ENCODE measurements around the gene ZMYND8. TPM values are rescaled to one million over a fixed set of nuclear protein-coding genes. Genes with fewer than 3 reads are reported as not detected.

Gene ZMYND8
- total RNA-seq, 1 experiment from 2014 or later, result 53.1 TPM

DNA sequence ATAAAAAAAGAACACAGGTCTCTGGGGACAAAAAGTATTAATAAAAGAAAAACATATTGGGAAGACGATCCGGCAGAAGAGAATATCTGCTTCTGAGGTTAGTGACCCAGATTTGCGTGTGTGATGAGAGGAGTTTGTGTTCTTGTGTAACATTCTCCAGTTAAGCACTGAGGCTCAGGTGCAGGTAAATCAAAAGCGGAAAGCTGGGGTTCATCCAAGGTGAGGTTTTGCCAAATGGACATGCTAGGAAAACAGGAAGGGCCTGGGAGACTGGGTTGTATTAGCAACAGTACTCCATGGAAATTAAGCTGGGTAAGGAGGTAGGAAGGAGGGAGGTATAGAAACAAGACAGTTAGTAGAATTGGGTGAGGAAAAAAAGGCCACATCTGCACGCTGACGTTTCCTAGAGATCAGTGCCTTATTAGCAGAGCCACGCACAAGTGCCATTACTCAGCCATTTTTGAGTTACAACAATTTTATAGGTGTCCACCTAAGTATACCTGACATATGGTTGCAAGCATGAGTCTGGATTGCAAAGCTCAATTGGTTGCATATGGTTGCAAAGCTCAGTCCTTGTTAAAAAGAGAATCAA lies 139.6 kb downstream of the ZMYND8 start:
- BruUV-seq (replicated peaks), result no TSS peak
- no peak overlapping the region for H3K27ac Mint-ChIP-seq (ENCODE audit: unreplicated experiment)
- H3K4me1 Mint-ChIP-seq (ENCODE audit: low read depth, unreplicated experiment), result no peaks in the 10 kb centered on the region
- no peak for DNase-seq
- TF ChIP-seq, protein P1, sequence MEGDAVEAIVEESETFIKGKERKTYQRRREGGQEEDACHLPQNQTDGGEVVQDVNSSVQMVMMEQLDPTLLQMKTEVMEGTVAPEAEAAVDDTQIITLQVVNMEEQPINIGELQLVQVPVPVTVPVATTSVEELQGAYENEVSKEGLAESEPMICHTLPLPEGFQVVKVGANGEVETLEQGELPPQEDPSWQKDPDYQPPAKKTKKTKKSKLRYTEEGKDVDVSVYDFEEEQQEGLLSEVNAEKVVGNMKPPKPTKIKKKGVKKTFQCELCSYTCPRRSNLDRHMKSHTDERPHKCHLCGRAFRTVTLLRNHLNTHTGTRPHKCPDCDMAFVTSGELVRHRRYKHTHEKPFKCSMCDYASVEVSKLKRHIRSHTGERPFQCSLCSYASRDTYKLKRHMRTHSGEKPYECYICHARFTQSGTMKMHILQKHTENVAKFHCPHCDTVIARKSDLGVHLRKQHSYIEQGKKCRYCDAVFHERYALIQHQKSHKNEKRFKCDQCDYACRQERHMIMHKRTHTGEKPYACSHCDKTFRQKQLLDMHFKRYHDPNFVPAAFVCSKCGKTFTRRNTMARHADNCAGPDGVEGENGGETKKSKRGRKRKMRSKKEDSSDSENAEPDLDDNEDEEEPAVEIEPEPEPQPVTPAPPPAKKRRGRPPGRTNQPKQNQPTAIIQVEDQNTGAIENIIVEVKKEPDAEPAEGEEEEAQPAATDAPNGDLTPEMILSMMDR (IDR thresholded peaks at IDR 0.05; ENCODE audit: unreplicated experiment), result no peak
- CTCF ChIA-PET, result interaction anchor here (0.6 to 1.2 kb wide), 2 partner anchors 142 to 465 kb away, joined by 3 read pairs; no protein-coding TSS in a partner anchor
- intact Hi-C loops (cut with micrococcal nuclease; ENCODE audit: unreplicated experiment), result no loop called here
- H3K36me3 Mint-ChIP-seq (ENCODE audit: insufficient read depth, unreplicated experiment), result peaks cover 34% of the 10 kb centered on the region
- no peak overlapping the region for H3K4me3 Mint-ChIP-seq (ENCODE audit: low read depth, unreplicated experiment)
- H3K27me3 Mint-ChIP-seq (ENCODE audit: unreplicated experiment), result no peaks in the 10 kb centered on the region
- H3K9me3 Mint-ChIP-seq (ENCODE audit: low read depth, unreplicated experiment), result no peaks in the 10 kb centered on the region

DNA sequence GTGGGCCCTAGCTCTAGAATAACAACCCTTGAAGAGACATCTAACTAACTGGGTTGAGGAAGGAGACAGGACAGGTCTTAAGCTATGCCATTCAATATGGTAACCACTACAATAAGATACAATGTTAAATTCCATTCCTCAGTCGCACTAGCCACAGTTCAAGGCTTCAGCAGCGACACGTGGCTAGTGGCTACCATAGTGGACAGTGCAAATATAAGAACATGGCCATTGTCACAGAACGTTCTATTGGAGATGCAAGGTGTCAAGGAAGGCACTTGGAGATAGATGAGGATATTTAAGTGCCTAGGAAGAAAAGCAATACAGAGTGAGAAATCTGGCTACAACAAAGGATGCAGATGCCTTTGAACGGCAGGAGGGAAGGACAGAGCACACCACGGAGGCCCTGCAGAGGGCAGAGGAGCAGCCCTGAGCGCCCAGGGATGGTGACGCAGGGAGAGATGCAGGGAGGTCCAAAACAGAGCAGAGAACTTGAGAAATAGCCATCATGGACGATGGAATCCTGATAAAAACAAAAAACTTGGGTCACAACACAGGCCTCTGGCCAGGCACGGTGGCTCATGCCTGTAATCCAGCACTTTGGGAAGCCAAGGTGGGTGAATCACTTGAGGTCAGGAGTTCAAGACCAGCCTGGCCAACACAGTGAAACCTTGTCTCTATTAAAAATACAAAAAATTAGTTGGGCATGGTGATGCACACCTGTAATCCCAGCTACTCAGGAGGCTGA lies 140.7 kb downstream of the ZMYND8 start:
- no peak for DNase-seq
- TF ChIP-seq, protein P1 (IDR thresholded peaks at IDR 0.05; ENCODE audit: unreplicated experiment), result no peak
- H3K4me1 Mint-ChIP-seq (ENCODE audit: low read depth, unreplicated experiment), result no peaks in the 10 kb centered on the region
- H3K4me3 Mint-ChIP-seq (ENCODE audit: low read depth, unreplicated experiment), result no peak overlapping the region
- BruUV-seq (replicated peaks), result no TSS peak
- CTCF ChIA-PET, result no interaction called here
- peaks cover 27% of the 10 kb centered on the region for H3K36me3 Mint-ChIP-seq (ENCODE audit: insufficient read depth, unreplicated experiment)
- no peaks in the 10 kb centered on the region for H3K9me3 Mint-ChIP-seq (ENCODE audit: low read depth, unreplicated experiment)
- no peaks in the 10 kb centered on the region for H3K27me3 Mint-ChIP-seq (ENCODE audit: unreplicated experiment)
- intact Hi-C loops (cut with micrococcal nuclease; ENCODE audit: unreplicated experiment), result no loop called here
- H3K27ac Mint-ChIP-seq (ENCODE audit: unreplicated experiment), result no peak overlapping the region

DNA sequence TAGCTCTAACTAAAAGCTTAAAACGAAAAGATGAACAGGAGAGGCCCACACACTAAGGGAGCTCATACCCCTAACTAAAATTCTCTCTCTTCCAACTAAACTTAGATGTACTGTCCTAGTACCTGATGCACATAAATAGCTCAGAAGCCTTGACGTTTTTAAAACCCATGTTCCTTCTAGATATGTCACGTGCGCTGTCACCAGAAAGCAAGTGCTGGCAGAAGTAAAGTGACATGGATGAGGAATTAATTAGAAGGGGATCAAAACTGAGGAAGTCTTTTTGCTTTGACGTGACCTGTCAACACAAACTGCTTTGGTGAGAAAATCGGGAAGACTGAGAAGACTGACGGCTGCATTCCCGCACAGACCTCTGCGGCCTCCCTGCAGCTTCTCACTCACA lies 142.5 kb downstream of the ZMYND8 start:
- TF ChIP-seq, protein P1 (IDR thresholded peaks at IDR 0.05; ENCODE audit: unreplicated experiment), result no peak
- DNase-seq, result no peak
- no TSS peak for BruUV-seq (replicated peaks)
- peaks cover 15% of the 10 kb centered on the region for H3K36me3 Mint-ChIP-seq (ENCODE audit: insufficient read depth, unreplicated experiment)
- H3K4me1 Mint-ChIP-seq (ENCODE audit: low read depth, unreplicated experiment), result no peaks in the 10 kb centered on the region
- no peak overlapping the region for H3K27ac Mint-ChIP-seq (ENCODE audit: unreplicated experiment)
- H3K4me3 Mint-ChIP-seq (ENCODE audit: low read depth, unreplicated experiment), result no peak overlapping the region
- intact Hi-C loops (cut with micrococcal nuclease; ENCODE audit: unreplicated experiment), result no loop called here
- CTCF ChIA-PET, result interaction anchor here (0.5 to 1.1 kb wide), 4 partner anchors 8 to 226 kb away, joined by 3 to 4 read pairs (median 3); no protein-coding TSS in a partner anchor
- no peaks in the 10 kb centered on the region for H3K9me3 Mint-ChIP-seq (ENCODE audit: low read depth, unreplicated experiment)
- no peaks in the 10 kb centered on the region for H3K27me3 Mint-ChIP-seq (ENCODE audit: unreplicated experiment)

DNA sequence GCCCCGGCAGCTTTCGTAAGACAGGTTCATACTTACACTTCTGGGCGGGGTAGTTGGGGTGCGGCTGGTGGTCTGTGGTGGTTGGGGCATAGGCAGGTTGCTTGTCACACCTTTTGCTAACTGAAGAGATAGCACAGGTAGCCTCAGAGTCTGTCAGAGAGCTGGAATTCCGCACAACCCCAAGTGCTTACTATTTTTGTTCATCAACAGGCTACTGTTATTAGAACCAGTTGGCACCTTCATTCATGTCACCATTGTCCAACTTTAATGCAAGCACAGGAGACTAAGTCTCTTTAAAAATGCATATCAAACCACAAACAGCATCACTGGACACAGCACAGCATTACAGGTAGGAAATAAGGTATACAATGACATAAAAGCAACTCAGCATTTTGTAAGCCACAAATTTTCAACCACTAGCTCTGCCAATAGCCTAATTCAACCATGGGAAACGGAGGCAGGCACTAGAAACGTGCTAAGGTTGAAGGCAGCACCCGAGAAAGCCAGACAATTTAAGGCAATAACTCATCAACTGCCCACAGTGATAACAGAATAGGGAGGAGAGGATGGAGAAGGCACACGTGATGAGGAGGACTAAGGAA lies 143.8 kb downstream of the ZMYND8 start:
- DNase-seq, result no peak
- no peaks in the 10 kb centered on the region for H3K4me1 Mint-ChIP-seq (ENCODE audit: low read depth, unreplicated experiment)
- H3K36me3 Mint-ChIP-seq (ENCODE audit: insufficient read depth, unreplicated experiment), result peaks cover 23% of the 10 kb centered on the region
- H3K4me3 Mint-ChIP-seq (ENCODE audit: low read depth, unreplicated experiment), result no peak overlapping the region
- no peaks in the 10 kb centered on the region for H3K27me3 Mint-ChIP-seq (ENCODE audit: unreplicated experiment)
- no peaks in the 10 kb centered on the region for H3K9me3 Mint-ChIP-seq (ENCODE audit: low read depth, unreplicated experiment)
- no TSS peak for BruUV-seq (replicated peaks)
- TF ChIP-seq, protein P1 (IDR thresholded peaks at IDR 0.05; ENCODE audit: unreplicated experiment), result no peak
- no peak overlapping the region for H3K27ac Mint-ChIP-seq (ENCODE audit: unreplicated experiment)
- CTCF ChIA-PET, result interaction anchor here (1.2 kb wide), 1 partner anchor 171 kb away, joined by 3 read pairs; no protein-coding TSS in a partner anchor
- intact Hi-C loops (cut with micrococcal nuclease; ENCODE audit: unreplicated experiment), result no loop called here
